Measurements from ENCODE around the gene ENKUR.

- TF ChIP-seq, protein P1, sequence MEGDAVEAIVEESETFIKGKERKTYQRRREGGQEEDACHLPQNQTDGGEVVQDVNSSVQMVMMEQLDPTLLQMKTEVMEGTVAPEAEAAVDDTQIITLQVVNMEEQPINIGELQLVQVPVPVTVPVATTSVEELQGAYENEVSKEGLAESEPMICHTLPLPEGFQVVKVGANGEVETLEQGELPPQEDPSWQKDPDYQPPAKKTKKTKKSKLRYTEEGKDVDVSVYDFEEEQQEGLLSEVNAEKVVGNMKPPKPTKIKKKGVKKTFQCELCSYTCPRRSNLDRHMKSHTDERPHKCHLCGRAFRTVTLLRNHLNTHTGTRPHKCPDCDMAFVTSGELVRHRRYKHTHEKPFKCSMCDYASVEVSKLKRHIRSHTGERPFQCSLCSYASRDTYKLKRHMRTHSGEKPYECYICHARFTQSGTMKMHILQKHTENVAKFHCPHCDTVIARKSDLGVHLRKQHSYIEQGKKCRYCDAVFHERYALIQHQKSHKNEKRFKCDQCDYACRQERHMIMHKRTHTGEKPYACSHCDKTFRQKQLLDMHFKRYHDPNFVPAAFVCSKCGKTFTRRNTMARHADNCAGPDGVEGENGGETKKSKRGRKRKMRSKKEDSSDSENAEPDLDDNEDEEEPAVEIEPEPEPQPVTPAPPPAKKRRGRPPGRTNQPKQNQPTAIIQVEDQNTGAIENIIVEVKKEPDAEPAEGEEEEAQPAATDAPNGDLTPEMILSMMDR (conservative IDR thresholded peaks at IDR 0.05; ENCODE audit: low read depth, low read length), result no peak
- TF ChIP-seq EZH2 (IDR thresholded peaks at IDR 0.05; ENCODE audit: borderline replicate concordance, low read depth, low read length, poor library complexity, severe bottlenecking), result no peak
These were observed 2.7 kb upstream of the ENKUR start for GRCh38 chr10:25018703-25019102.

All from A673 (cell line).